NK-92 (cell line): ENCODE data around the gene MMP21.

Source experiments
- DNase-seq: peaks from one replicate; lab custom pipeline; 2025; ENCODE audit not compliant: unreplicated experiment; lab: John Stamatoyannopoulos, UW

MMP21 gene

GRCh38 chr10:125795128-125795527 is 19.5 kb upstream of the MMP21 start:
- no peak for DNase-seq

DNA sequence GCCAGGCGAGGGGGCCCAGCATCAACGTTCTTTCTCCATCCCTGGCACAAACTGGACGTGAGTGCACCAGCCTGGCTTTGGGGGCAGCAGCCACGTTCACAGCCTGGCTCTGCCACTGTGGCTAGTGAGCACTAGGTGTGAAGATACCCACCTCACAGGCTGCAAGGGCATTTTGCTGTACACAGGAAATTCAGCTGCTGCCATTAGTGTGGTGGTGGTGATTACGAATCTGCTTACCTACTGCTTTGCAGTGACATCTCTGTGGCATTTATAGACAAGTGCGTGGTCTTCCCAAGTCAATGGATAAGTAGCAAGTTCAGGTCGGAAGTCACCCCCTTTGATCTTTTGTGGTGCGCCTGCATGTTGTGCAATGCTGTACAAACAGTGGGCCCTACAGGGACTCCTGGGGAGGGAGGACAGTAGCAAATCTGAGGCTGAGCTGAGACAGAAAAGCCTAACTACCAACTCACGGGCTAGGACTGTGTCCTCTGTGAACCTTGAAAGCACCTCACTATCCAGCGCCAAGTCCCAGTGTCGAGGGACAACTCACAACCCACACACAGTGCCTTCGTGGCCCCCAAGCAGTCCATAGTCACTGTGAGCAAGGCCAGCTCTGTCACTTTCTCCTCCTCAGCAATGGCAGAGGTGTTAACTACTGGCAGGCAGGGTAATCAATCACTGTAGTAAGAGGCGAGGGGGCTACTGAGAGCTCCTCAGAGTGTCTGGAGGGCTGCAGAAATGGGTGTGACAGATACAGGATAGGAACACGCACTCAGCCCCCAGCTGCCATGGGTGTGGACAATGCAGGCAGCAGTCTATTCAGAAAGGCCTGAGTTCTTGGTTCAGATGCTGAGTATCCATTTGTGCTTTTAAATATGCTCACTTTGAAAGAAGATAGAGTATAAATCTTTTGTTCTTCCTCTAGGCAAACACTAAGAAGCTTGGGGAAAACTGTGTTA is 17.0 kb upstream of the MMP21 start:
- no peak for DNase-seq

DNA sequence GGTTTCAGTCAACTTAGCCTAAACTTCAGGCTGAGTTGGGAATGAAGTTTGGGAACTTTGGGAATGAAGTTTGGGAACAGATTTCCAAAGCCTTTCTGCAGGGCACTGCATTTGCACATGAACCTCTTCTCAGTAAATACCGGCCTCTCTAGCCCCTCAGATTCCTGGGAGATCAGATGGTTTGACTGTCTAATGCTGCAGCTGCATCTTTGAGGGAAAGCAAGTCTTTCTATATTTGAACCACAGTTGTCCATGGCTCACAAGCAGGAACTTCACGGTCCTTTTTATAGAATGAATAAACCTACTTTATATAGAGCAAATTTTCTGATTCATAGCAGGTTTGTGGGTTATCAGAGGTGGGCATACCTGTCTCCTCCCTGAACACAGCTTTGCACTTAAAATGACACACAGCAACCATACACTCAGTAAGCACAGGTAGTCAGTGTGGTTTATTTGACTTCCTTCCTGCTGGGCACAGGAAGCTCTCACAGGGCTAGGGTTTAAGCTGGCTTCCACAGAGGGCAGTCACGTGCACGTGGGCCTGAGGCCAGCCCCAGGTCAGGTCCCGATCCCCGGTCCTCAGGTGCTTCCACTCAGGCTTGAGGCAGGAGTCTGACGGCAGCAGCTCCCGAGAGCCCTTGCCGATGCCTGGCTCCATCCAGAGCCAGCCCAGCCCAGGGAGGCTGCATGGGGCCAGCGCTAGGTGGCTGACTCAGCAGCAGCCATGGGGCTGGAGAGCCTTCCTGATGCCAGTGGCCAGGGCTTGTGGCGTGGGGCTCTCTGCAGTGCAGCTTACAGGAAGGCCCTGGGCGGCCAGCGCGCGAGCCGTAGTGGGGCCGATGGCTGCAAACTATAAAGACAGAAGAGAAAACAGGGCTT is 12.8 kb upstream of the MMP21 start:
- DNase-seq = no peak

GRCh38 chr10:125785791-125786190 is 10.2 kb upstream of the MMP21 start:
- no peak for DNase-seq

- DNase-seq = no peak
Observed at GRCh38 chr10:125783957-125784356, 8.3 kb upstream of the MMP21 start.

DNA sequence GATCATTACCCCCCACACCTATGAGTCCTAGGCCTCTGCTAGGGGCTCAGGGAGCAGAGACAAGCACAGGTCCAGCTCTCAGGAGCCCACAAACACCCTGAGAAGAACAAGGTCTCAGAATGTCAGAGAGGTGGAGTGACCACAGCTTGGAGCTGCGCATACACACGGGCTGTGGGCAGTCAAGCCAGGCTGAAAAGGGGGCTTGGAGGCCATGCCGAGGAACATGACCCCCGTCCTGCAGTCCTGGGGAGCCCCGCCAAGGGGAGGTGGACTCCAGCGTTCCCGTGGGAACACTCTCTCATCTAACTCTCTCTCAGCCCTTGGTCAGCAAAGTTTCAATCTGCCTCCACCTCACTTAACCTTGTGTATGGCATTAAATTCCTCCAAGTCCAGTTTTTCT is 7.8 kb upstream of the MMP21 start:
- no peak for DNase-seq

DNA sequence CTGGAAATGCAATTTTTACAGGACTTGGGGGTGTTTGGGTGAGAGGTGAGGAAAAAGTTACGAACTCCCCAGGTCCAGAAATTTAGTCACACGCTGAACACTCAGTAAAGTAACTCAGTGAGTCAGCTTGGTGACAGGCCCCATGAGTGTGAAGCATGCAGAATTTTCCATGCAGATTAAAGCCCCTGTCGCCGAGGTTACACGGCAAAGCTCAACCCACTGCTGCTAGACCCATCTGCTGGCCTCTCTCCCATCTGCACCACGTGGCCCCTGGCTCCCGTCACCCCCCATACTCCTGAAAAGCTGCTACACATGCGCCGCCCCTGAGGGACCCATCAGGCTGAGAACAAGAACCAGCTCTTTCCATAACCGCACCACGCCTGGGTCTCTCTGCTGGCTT is 7.0 kb upstream of the MMP21 start:
- no peak for DNase-seq

DNA sequence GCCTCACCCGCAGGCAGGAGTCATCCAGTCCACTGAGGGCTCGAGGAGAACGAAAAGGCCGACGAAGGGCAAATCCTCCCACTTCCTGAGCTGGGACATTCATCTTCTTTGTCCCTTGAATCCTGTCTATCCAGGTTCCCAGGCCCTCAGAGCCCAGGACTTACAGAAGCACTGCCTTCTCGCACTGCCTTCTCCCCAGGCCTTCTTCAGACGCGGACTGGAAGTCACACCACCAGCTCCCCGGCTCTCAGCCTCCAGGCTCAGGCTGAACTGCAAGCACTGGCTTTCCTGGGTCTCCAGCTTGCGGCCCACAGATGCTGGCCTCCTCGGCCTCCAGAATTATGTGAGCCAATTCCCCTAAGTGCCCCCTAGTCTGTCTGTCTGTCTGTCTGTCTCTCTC is 6.4 kb upstream of the MMP21 start:
- no peak for DNase-seq

GRCh38 chr10:125781374-125781773 is 5.8 kb upstream of the MMP21 start:
- DNase-seq = no peak

DNA sequence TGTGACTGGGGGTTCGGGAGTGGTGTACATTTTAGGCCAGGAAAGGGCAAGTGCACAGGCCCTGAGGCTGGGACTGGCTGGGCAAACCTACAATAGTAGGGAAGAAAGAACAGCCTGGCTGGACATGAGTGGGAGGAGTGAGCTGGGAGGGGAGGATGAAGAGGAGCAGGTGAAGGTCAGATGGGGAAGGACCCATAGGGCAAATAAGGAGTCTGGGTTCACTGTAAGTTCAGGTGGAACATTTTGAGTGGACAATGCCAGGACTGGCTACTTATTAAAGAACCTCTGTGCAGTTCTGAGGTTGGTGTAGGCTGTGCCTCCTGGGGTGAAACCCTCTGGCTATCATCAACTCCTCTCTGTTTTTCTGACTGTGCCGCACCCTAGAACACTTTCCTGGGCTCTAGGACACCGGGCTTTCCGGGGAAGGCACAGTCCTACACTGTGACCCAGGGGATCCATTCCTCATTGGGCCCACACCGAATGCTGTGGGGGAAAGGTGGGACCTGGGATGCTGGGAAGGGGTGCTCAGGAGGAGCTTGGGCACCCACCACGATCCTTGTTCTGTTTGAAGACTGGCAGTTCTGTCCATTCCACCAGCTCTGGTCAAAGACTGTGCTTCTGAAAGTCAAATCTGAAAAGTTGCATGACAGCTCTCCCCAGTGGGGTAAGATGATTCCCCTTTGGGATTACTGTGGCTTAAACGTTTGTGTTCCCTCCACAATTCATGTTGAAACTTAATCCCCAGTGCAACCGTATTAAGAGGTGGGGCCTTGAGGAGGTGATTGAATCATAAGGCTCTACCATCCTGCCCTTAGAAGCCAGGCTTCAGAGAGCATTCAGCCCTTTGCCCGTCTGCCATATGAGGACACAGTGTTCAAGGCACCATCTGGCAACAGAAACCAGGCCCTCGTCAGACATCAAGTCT is 4.0 kb upstream of the MMP21 start:
- DNase-seq = no peak

DNA sequence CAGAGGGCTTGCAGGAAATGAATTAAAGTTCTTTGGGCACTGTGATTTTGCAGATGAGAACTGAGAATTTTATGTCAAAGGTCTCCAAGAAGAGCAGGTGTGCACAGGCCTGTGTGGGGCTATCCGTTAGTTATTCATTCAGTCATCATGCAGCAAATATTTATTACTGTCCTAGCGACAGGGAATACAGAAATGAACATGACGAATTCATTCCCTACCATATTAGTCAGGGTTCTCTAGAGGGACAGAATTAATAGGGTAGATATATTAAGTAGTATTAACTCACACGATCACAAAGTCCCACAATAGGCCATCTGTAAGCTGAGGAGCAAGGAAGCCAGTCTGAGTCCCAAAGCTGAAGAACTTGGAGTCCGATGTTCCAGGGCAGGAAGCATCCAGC is 2.9 kb upstream of the MMP21 start:
- no peak for DNase-seq

- DNase-seq = no peak
Observed at GRCh38 chr10:125777806-125778205, 2.2 kb upstream of the MMP21 start.

DNA sequence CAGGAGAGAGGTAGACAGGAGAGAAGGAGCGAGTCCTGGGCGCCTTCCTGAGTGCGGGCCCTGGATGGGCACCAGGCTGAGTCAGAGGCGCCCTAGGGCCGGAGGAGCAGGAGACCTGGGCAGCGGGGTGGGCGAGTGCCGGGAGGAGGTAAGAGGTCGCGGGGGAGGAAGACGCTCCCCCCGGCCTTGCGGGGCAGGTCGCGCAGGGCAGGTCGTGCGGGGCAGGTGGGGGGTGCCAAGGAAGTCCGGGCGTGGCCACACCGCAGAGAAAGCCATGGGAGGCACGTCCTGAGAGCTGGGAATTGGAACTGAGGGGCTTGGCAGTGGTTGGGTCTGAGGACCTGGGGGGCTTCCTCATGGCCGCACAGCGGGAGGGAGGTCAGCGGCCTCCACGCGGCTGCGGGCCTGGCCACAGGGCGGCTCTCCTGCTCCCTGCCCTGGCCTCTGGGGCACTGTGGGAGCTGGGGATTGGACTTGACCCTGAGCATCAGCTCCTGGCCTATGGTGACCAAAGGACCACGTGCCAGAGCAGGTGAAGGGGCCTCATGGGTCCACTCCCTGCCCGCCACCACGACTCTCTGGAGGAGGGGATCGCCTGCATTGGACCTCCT is 935 bp downstream of the MMP21 start:
- DNase-seq = no peak

DNA sequence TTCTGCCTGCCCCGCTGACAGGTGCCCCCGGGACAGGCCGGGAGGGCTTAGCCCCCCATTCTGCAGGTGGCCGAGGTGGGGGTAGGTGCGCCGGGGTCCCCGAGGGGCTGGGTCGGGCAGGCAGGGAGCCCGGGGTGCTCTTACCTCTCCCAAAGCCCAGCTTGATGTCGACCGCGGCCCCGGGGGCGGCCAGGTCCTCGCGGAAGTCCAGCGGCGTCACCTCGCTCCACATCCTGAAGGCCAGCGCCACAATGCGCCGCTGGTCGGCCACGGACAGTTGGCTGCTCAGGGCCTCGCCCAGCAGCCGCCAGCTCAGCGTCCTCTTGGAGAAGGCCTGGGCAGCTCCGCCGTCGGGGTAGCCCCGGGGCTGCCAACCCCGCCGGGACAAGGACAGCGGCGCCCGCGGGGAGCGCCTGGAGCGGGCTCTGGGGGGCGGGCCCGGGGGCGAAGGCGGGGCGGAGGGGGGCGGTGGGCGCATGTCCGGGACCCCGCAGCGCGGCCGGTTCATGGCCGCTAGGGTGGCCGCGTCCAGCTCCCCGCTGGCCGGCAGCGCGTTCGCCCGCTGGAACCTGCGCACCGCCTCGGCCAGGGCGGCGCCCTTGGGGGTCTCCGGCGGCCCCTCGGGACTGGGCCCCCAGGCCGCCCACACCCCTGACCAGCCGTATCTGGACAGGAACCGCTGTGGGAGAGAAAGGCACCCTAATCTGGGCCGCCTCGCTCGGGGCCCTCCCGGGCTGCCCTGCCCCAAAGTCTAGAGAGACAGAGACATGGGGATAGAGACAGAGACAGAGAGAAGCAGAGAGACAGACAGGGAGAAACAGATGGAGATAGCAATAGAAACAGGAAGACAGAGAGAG is 1.7 kb downstream of the MMP21 start:
- no peak for DNase-seq

DNA sequence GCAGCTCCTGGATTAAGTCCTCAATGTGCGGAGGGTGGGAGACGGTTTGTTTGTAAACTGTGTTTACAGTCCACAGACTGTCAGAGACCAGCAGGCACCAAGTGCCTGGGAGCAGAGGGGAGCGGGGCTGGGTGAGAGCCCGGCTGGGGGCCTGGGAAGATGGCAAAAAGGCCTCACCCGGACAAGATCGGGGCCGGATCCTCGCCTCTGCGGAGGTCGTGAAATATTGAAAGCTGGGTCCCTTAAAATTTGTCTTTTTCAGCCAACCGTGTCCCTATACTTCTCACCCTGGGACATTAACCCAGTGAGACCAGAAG is 2.8 kb downstream of the MMP21 start:
- no peak for DNase-seq

- no peak for DNase-seq
Observed at GRCh38 chr10:125772112-125772863, 3.3 kb downstream of the MMP21 start.

- DNase-seq = no peak
Observed at GRCh38 chr10:125770844-125771243, 4.8 kb downstream of the MMP21 start.

DNA sequence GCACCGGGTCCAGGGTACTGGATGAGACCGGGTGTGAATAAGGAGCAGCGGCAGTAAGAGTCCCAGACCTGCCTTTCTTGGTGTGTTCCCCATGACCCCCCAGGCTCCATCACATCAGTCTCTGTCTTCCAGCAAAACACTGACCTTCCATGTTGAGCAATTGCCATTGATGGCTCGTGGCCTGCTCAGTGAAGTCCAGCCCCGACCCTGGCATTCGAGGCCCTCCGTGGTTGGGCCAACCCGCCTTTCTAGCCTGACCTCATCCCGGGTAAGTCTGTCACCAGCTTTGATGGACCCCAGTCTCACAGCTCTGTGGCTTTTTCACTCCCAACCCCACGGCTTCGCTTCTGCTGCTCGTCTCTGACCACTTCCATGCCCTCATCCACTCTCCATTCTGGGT is 6.4 kb downstream of the MMP21 start:
- no peak for DNase-seq

GRCh38 chr10:125768219-125768855 is 7.3 kb downstream of the MMP21 start:
- DNase-seq = no peak
